Measurements from ENCODE around the gene BSDC1.

DNA sequence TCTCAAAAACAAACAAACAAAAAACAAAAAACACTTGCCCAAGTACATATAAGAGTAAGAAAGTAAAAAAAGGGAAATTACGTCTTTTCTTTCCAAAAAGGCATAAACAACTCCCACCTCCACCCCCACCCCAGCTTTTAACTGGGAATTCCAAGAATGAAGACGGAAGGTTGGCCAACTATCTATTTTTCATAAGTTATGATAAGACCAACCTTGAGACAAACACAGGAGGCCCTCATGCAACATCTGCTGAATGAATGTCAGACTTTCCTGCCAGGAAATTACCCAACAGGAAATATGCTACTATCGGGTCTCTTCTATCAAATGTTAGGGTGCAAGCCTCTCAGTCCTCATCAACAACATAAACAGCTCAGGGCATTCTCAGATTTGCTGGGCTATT is 1.9 kb downstream of the BSDC1 start:
- no peak for TF ChIP-seq CTCF (conservative IDR thresholded peaks at IDR 0.05; ENCODE audit: low read depth in 2 of 2)
- no peak for TF ChIP-seq POLR2AphosphoS5 (IDR thresholded peaks at IDR 0.05; ENCODE audit: low read depth)
- no peak for TF ChIP-seq EZH2 (IDR thresholded peaks at IDR 0.05; ENCODE audit: low read depth, unreplicated experiment)
- TF ChIP-seq REST (IDR thresholded peaks at IDR 0.05; ENCODE audit: unreplicated experiment) = no peak
- TF ChIP-seq EZH2phosphoT487 (IDR thresholded peaks at IDR 0.05; ENCODE audit: unreplicated experiment) = no peak
- no peak for TF ChIP-seq CREB1 (CRISPR knock-in tag; IDR thresholded peaks at IDR 0.05; ENCODE audit: low read depth)

Data from GM23338 (cell line).